Endothelial cell of umbilical vein (primary cell): Measurements from ENCODE around the gene SRD5A1.

ENCODE experiments used
- EZH2 ChIP-seq: IDR thresholded peaks from 2 replicates; pipeline ENCODE4 v1.6.1; 2012; ENCODE audit warnings: borderline replicate concordance, low read depth, mild to moderate bottlenecking, moderate library complexity, low read length, inconsistent platforms; ENCODE audit not compliant: severe bottlenecking
- FOS ChIP-seq: IDR thresholded peaks from 2 replicates; pipeline ENCODE4 v1.6.1; 2011; ENCODE audit warnings: mild to moderate bottlenecking, low read length, moderate library complexity, borderline replicate concordance; ENCODE audit not compliant: insufficient read depth
- TF ChIP-seq, protein P1 (sequence below), 2 donors: IDR thresholded peaks; 1 replicate in 1 of 2; 2 replicates in 1 of 2; pipeline ENCODE4 v1.5.1; 2011; ENCODE audit warnings: low read length in 2 of 2, mild to moderate bottlenecking in 2 of 2, moderate library complexity in 2 of 2, control low read depth in 1 of 2, inconsistent platforms in 1 of 2, low read depth in 1 of 2; ENCODE audit not compliant: insufficient read depth in 1 of 2; ENCODE audit errors: extremely low read depth in 1 of 2

DNA sequence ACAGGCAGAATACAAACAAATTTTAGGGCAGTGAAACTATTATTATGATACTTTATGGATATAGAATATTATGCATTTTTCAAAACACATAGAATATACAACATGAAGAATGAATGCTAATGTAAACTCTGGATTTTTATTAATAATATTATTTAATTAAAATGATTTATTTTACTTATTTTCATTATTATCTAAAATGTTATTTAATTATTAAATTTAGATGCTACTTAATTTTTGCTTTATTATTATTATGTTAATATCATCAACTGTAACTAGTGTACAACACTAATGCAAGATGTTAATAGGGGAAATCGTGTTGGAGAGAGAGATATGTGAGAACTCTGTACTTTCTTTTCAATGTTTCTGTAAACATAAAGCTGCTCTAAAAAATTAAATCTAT lies 40.7 kb downstream of the SRD5A1 start:
- TF ChIP-seq FOS (no peak), EZH2 (no peak)
- TF ChIP-seq, protein P1, sequence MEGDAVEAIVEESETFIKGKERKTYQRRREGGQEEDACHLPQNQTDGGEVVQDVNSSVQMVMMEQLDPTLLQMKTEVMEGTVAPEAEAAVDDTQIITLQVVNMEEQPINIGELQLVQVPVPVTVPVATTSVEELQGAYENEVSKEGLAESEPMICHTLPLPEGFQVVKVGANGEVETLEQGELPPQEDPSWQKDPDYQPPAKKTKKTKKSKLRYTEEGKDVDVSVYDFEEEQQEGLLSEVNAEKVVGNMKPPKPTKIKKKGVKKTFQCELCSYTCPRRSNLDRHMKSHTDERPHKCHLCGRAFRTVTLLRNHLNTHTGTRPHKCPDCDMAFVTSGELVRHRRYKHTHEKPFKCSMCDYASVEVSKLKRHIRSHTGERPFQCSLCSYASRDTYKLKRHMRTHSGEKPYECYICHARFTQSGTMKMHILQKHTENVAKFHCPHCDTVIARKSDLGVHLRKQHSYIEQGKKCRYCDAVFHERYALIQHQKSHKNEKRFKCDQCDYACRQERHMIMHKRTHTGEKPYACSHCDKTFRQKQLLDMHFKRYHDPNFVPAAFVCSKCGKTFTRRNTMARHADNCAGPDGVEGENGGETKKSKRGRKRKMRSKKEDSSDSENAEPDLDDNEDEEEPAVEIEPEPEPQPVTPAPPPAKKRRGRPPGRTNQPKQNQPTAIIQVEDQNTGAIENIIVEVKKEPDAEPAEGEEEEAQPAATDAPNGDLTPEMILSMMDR (IDR thresholded peaks at IDR 0.05; ENCODE audit: extremely low read depth in 1 of 2, insufficient read depth in 1 of 2, low read depth in 1 of 2, low read length in 2 of 2), result no peak
